ENCODE results near the gene KRAS.

Gene KRAS

DNA sequence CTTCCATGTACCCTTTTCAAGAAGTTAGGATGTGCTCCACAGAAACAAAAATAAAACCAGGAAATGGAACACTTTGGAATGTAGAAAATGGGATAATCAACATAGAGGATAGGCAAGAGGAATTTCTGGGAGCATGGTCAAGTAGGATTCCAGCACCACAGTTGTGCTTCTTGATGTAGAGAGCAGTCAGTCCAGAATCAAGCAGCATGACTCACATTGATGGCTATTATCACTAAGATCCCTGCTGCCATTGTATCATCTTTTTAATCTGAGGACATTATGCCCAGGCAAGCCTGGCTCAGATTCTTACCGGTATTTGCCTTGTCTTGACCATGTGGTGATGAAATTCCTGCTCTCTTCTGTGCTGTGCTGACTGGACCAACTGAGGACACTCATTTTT lies 50.0 kb downstream of the KRAS start:
- Histone ChIP-seq H3K79me1 (ENCODE audit: low read depth, low read length) (no peaks in the 10 kb centered on the region), H3K4me2 (ENCODE audit: insufficient read depth, low read length, poor library complexity, severe bottlenecking) (no peak overlapping the region), H3K4ac (ENCODE audit: low read length) (no peak overlapping the region), H3K36me3 (replicated peaks in 1 of 2; ENCODE audit: control insufficient read depth in 2 of 2, insufficient read depth in 2 of 2, low read length in 2 of 2) (peaks cover 0 to 19% of the 10 kb centered on the region in 2 donors), H3K27me3 (ENCODE audit: control insufficient read depth in 3 of 3, insufficient read depth in 3 of 3, low read depth in 1 of 3, low read length in 3 of 3) (no peaks in the 10 kb centered on the region), H4K91ac (ENCODE audit: low read depth, low read length, poor library complexity) (no peak overlapping the region), H3K9ac (ENCODE audit: low read depth, low read length, poor library complexity) (no peak overlapping the region), H2BK120ac (ENCODE audit: low read depth, low read length) (no peak overlapping the region), H3K27ac (replicated peaks; ENCODE audit: low read length) (no peak overlapping the region), H3K23ac (ENCODE audit: low read depth, low read length, poor library complexity) (no peak overlapping the region), H2AK5ac (ENCODE audit: low read depth, low read length) (no peak overlapping the region), H3K14ac (ENCODE audit: low read length) (no peak overlapping the region), H3K4me1 (ENCODE audit: control insufficient read depth in 2 of 2, insufficient read depth in 1 of 2, low read depth in 1 of 2, low read length in 2 of 2) (no peaks in the 10 kb centered on the region), H2BK15ac (ENCODE audit: low read length) (no peak overlapping the region), H4K8ac (ENCODE audit: low read depth, low read length) (no peak overlapping the region), H2BK12ac (ENCODE audit: low read length) (no peak overlapping the region), H3K4me3 (ENCODE audit: low read length in 2 of 2) (no peak overlapping the region), H2AFZ (ENCODE audit: low read length) (no peak overlapping the region), H3K9me3 (replicated peaks in 1 of 2; ENCODE audit: control insufficient read depth in 2 of 2, insufficient read depth in 1 of 2, low read depth in 1 of 2, low read length in 2 of 2) (no peaks in the 10 kb centered on the region), H3K18ac (ENCODE audit: low read length) (no peak overlapping the region), H2BK5ac (ENCODE audit: low read length) (no peak overlapping the region)
- no peak for DNase-seq (ENCODE audit: low spot score)
- WGBS, 2 donors (ENCODE audit: extremely low coverage in 2 of 2, insufficient read length in 2 of 2, insufficient replicate concordance in 1 of 2) = no CpG with 5 or more reads among the region's 1 CpG

DNA sequence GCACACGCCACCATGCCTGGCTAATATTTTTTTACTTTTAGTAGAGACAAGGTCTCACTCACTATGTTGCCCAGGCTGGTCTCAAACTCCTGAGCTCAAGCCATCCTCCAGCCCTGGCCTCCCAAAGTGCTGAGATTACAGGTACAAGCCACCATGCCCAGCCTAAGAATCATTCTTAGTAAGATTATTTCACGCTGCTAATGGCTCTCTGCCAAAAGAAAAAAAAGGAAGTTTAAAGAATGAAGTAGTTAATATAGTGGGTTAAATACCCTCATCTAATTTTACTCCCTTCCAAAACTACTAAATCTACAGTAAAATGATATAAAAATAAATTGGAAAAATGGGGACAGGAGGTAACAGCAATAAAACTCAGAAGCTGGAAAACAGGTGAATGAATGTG lies 53.1 kb downstream of the KRAS start:
- Histone ChIP-seq H3K36me3 (replicated peaks in 1 of 2; ENCODE audit: control insufficient read depth in 2 of 2, insufficient read depth in 2 of 2, low read length in 2 of 2) (no peaks in the 10 kb centered on the region), H3K27me3 (ENCODE audit: control insufficient read depth in 3 of 3, insufficient read depth in 3 of 3, low read depth in 1 of 3, low read length in 3 of 3) (no peaks in the 10 kb centered on the region), H3K4me1 (ENCODE audit: control insufficient read depth in 2 of 2, insufficient read depth in 1 of 2, low read depth in 1 of 2, low read length in 2 of 2) (peaks cover 1 to 3% of the 10 kb centered on the region in 2 donors), H3K9me3 (replicated peaks in 1 of 2; ENCODE audit: control insufficient read depth in 2 of 2, insufficient read depth in 1 of 2, low read depth in 1 of 2, low read length in 2 of 2) (no peaks in the 10 kb centered on the region), H3K14ac (ENCODE audit: low read length) (no peak overlapping the region), H4K91ac (ENCODE audit: low read depth, low read length, poor library complexity) (no peak overlapping the region), H3K4me2 (ENCODE audit: insufficient read depth, low read length, poor library complexity, severe bottlenecking) (no peak overlapping the region), H3K23ac (ENCODE audit: low read depth, low read length, poor library complexity) (no peak overlapping the region), H3K4ac (ENCODE audit: low read length) (no peak overlapping the region), H3K4me3 (ENCODE audit: low read length in 2 of 2) (no peak overlapping the region), H2BK15ac (ENCODE audit: low read length) (no peak overlapping the region), H3K18ac (ENCODE audit: low read length) (no peak overlapping the region), H2AK5ac (ENCODE audit: low read depth, low read length) (no peak overlapping the region), H2BK5ac (ENCODE audit: low read length) (no peak overlapping the region), H3K9ac (ENCODE audit: low read depth, low read length, poor library complexity) (no peak overlapping the region), H2AFZ (ENCODE audit: low read length) (no peak overlapping the region), H3K27ac (replicated peaks; ENCODE audit: low read length) (no peak overlapping the region), H2BK120ac (ENCODE audit: low read depth, low read length) (no peak overlapping the region), H4K8ac (ENCODE audit: low read depth, low read length) (no peak overlapping the region), H3K79me1 (ENCODE audit: low read depth, low read length) (no peaks in the 10 kb centered on the region), H2BK12ac (ENCODE audit: low read length) (no peak overlapping the region)
- DNase-seq (ENCODE audit: low spot score) = no peak
- WGBS, 2 donors (ENCODE audit: extremely low coverage in 2 of 2, insufficient read length in 2 of 2, insufficient replicate concordance in 1 of 2) = no CpG with 5 or more reads among the region's 2 CpGs

DNA sequence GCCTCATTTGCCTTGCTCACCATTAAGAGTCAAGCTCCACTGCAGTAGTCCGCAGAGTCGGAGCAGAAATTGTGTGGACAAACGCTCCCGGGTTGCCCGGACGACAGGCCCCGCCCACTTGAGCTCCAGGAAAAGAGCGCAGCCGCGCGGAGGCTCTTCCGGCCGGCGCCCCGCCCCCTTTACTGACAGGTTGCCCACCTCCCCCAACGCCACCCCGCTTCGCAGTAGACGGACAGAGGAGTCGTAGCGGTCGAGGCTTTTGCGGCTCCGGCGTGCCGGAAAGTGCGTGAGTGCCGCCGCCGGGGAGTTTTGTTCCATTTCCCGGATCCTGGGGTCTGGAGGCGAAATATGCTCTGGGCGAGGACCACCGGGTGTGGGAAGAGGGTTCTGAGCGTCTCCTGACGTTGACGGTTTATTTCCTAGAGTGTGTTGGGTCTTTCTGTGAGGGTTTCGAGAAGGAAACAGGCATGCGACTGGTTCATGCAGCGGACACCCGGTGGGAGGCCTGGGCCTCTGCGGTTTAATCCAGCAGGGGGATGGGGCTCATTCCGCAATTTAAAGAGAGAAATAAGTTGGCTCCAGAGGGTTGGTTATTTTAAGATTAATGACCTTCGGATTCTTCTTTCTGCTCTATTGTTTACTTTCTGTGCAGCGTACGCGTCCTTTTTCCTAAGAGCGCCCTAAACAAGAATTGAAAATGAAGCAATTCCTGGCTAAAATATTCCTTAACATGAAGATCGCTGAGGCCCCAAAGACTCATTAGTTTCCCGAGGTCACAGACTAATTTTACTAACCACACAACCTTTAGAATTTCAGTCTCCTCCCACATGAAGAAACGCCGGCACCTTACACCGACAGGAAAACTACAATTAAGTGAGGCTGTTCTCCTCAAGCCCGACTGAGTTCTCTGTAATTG lies 55.4 kb downstream of the KRAS start, which contains the start of the genes DNAI7 and ETFRF1:
TSS of gene DNAI7 (minus strand) at position 105 of the 916 bp plus-strand sequence. CDS start at position 23, 82 bp downstream.
TSS of gene ETFRF1 (plus strand) at position 182 of the 916 bp plus-strand sequence. CDS start 8,720 bp downstream, outside the sequence.
- Histone ChIP-seq H4K8ac (ENCODE audit: low read depth, low read length) (no peak within 1 kb of the TSS), H3K27me3 (ENCODE audit: control insufficient read depth in 3 of 3, insufficient read depth in 3 of 3, low read depth in 1 of 3, low read length in 3 of 3) (no peaks in the 10 kb centered on the region), H3K18ac (ENCODE audit: low read length) (peak within 1 kb of the TSS; percentile 66), H2BK15ac (ENCODE audit: low read length) (no peak within 1 kb of the TSS), H3K36me3 (replicated peaks in 1 of 2; ENCODE audit: control insufficient read depth in 2 of 2, insufficient read depth in 2 of 2, low read length in 2 of 2) (no peaks in the 10 kb centered on the region), H3K14ac (ENCODE audit: low read length) (no peak within 1 kb of the TSS), H3K9ac (ENCODE audit: low read depth, low read length, poor library complexity) (peak within 1 kb of the TSS; percentile 17), H2BK5ac (ENCODE audit: low read length) (no peak within 1 kb of the TSS), H2BK12ac (ENCODE audit: low read length) (no peak within 1 kb of the TSS), H3K4me1 (ENCODE audit: control insufficient read depth in 2 of 2, insufficient read depth in 1 of 2, low read depth in 1 of 2, low read length in 2 of 2) (peaks cover 1 to 3% of the 10 kb centered on the region in 2 donors), H2AFZ (ENCODE audit: low read length) (peak within 1 kb of the TSS; percentile 98), H2AK5ac (ENCODE audit: low read depth, low read length) (no peak within 1 kb of the TSS), H3K4me2 (ENCODE audit: insufficient read depth, low read length, poor library complexity, severe bottlenecking) (peak within 1 kb of the TSS; percentile 82), H2BK120ac (ENCODE audit: low read depth, low read length) (no peak within 1 kb of the TSS), H3K4me3 (ENCODE audit: low read length in 2 of 2) (peak within 1 kb of the TSS; percentile 87 to 97), H3K4ac (ENCODE audit: low read length) (no peak within 1 kb of the TSS), H3K9me3 (replicated peaks in 1 of 2; ENCODE audit: control insufficient read depth in 2 of 2, insufficient read depth in 1 of 2, low read depth in 1 of 2, low read length in 2 of 2) (no peaks in the 10 kb centered on the region), H3K23ac (ENCODE audit: low read depth, low read length, poor library complexity) (peak within 1 kb of the TSS; percentile 59), H3K79me1 (ENCODE audit: low read depth, low read length) (no peaks in the 10 kb centered on the region), H4K91ac (ENCODE audit: low read depth, low read length, poor library complexity) (no peak within 1 kb of the TSS), H3K27ac (replicated peaks; ENCODE audit: low read length) (peak within 1 kb of the TSS; percentile 95)
- DNase-seq (ENCODE audit: low spot score) = peak; percentile 95
- no CpG with 5 or more reads among the region's 54 CpGs for WGBS, 2 donors (ENCODE audit: extremely low coverage in 2 of 2, insufficient read length in 2 of 2, insufficient replicate concordance in 1 of 2)

DNA sequence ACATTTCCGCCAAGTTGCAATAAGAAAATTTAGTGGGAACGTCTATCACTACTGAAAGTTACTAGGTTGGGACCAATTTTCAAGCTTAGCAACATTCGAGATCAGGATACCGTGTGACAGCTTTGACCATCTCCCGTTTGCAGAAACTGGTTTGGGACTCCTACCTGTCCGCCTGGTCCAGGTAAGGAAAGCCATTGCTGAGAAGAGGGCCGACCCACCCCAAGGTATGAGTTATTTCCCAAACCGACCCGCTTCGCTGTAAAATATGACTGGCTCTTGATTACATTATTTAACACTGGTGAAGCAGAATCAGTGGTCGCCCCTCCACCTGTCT lies 56.0 kb downstream of the KRAS start:
- H3K4me1 ChIP-seq (ENCODE audit: control insufficient read depth in 2 of 2, insufficient read depth in 1 of 2, low read depth in 1 of 2, low read length in 2 of 2) = peaks cover 1 to 3% of the 10 kb centered on the region in 2 donors
- H2BK12ac ChIP-seq (ENCODE audit: low read length) = no peak overlapping the region
- H3K14ac ChIP-seq (ENCODE audit: low read length) = no peak overlapping the region
- H2BK5ac ChIP-seq (ENCODE audit: low read length) = no peak overlapping the region
- no peak overlapping the region for H3K27ac ChIP-seq (replicated peaks; ENCODE audit: low read length)
- no peak overlapping the region for H2BK15ac ChIP-seq (ENCODE audit: low read length)
- H4K8ac ChIP-seq (ENCODE audit: low read depth, low read length) = no peak overlapping the region
- peak overlapping the region; percentile 82 for H3K4me2 ChIP-seq (ENCODE audit: insufficient read depth, low read length, poor library complexity, severe bottlenecking)
- WGBS, 2 donors (ENCODE audit: extremely low coverage in 2 of 2, insufficient read length in 2 of 2, insufficient replicate concordance in 1 of 2) = no CpG with 5 or more reads among the region's 11 CpGs
- H4K91ac ChIP-seq (ENCODE audit: low read depth, low read length, poor library complexity) = no peak overlapping the region
- no peak overlapping the region for H3K4ac ChIP-seq (ENCODE audit: low read length)
- no peak overlapping the region for H3K23ac ChIP-seq (ENCODE audit: low read depth, low read length, poor library complexity)
- H3K27me3 ChIP-seq (ENCODE audit: control insufficient read depth in 3 of 3, insufficient read depth in 3 of 3, low read depth in 1 of 3, low read length in 3 of 3) = no peaks in the 10 kb centered on the region
- H2BK120ac ChIP-seq (ENCODE audit: low read depth, low read length) = no peak overlapping the region
- H3K79me1 ChIP-seq (ENCODE audit: low read depth, low read length) = no peaks in the 10 kb centered on the region
- no peak overlapping the region for H3K9ac ChIP-seq (ENCODE audit: low read depth, low read length, poor library complexity)
- H3K18ac ChIP-seq (ENCODE audit: low read length) = no peak overlapping the region
- no peaks in the 10 kb centered on the region for H3K9me3 ChIP-seq (replicated peaks in 1 of 2; ENCODE audit: control insufficient read depth in 2 of 2, insufficient read depth in 1 of 2, low read depth in 1 of 2, low read length in 2 of 2)
- no peaks in the 10 kb centered on the region for H3K36me3 ChIP-seq (replicated peaks in 1 of 2; ENCODE audit: control insufficient read depth in 2 of 2, insufficient read depth in 2 of 2, low read length in 2 of 2)
- no peak overlapping the region for H2AK5ac ChIP-seq (ENCODE audit: low read depth, low read length)
- DNase-seq (ENCODE audit: low spot score) = no peak
- H2AFZ ChIP-seq (ENCODE audit: low read length) = peak overlapping the region; percentile 98
- H3K4me3 ChIP-seq (ENCODE audit: low read length in 2 of 2) = peak overlapping the region; percentile 77 to 97

Data from neuronal stem cell (in vitro differentiated cells).